SK-N-SH (cell line): ENCODE measurements around the gene TRPT1. TPM values are rescaled to one million over a fixed set of nuclear protein-coding genes. Genes with fewer than 3 reads are reported as not detected.

ENCODE experiments used
- CTCF ChIA-PET: fragments of 300-600, 350-600 bp; formaldehyde crosslinking; extraction: SDS; loops from one replicate; lab custom pipeline; 2021; lab: Yijun Ruan, JAX
- POLR2A ChIA-PET: fragments of 350-600 bp; sonication (Branson Sonifier 250); formaldehyde crosslinking; extraction: SDS; loops from one replicate; lab custom pipeline; 2020; ENCODE audit warnings: antibody characterized with exemption, inconsistent platforms; lab: Yijun Ruan, JAX
- DNase-seq: peaks from one replicate; pipeline ENCODE4 v3.0.0; 2012
- H2AFZ ChIP-seq: fragments of 200-600 bp; sonication (generic); 2 replicates; pipeline ENCODE4 v1.8.1; 2016; ENCODE audit warnings: antibody characterized with exemption, mild to moderate bottlenecking, low read depth
- H3F3A ChIP-seq: fragments of 200-600 bp; sonication (generic); replicated peaks from 2 replicates; pipeline ENCODE3; 2016; ENCODE audit warnings: antibody characterized with exemption, mild to moderate bottlenecking; ENCODE audit not compliant: insufficient read depth
- H3K27ac ChIP-seq, 2 experiments: fragments of 200-500 bp in 1 of 2; fragments of 200-600 bp in 1 of 2; sonication (Bioruptor generic) in 1 of 2; sonication (generic), shearing (Covaris generic) in 1 of 2; 2 replicates each; pipeline versions ENCODE4 v1.5.1 to v1.6.1; 2014 to 2016; ENCODE audit warnings: low read depth in 2 of 2, inconsistent platforms in 1 of 2, low read length in 1 of 2, mild to moderate bottlenecking in 1 of 2, mixed read lengths in 1 of 2
- H3K27me3 ChIP-seq: fragments of 200-600 bp; sonication (generic), shearing (Covaris generic); 2 replicates; pipeline ENCODE4 v1.6.1; 2016; ENCODE audit warnings: mixed run types; ENCODE audit not compliant: insufficient read depth
- H3K36me3 ChIP-seq, 2 experiments: fragments of 200-500 bp in 1 of 2; fragments of 200-600 bp in 1 of 2; sonication (Bioruptor generic) in 1 of 2; sonication (generic) in 1 of 2; replicated peaks in 1 of 2; 2 replicates each; pipeline versions ENCODE3 to v1.5.1; 2014 to 2016; ENCODE audit warnings: low read length in 1 of 2, mild to moderate bottlenecking in 1 of 2; ENCODE audit not compliant: insufficient read depth in 2 of 2, control insufficient read depth in 1 of 2
- H3K4me1 ChIP-seq, 2 experiments: fragments of 200-500 bp in 1 of 2; fragments of 200-600 bp in 1 of 2; sonication (Bioruptor generic) in 1 of 2; sonication (generic), shearing (Covaris generic) in 1 of 2; 2 replicates each; pipeline versions ENCODE4 v1.5.1 to v1.6.1; 2014 to 2016; ENCODE audit warnings: low read depth in 1 of 2, low read length in 1 of 2, mixed run types in 1 of 2; ENCODE audit not compliant: insufficient read depth in 2 of 2, control insufficient read depth in 1 of 2
- H3K4me2 ChIP-seq: fragments of 200-600 bp; sonication (generic), shearing (Covaris generic); 2 replicates; pipeline ENCODE4 v1.6.1; 2017; ENCODE audit warnings: mixed run types
- H3K4me3 ChIP-seq, 2 experiments: fragments of 200-500 bp in 1 of 2; fragments of 200-600 bp in 1 of 2; sonication (Bioruptor generic) in 1 of 2; sonication (generic), shearing (Covaris generic) in 1 of 2; 2 replicates each; pipeline versions ENCODE4 v1.5.1 to v1.8.1; 2014 to 2016; ENCODE audit warnings: low read depth in 2 of 2, inconsistent platforms in 1 of 2, low read length in 1 of 2, mild to moderate bottlenecking in 1 of 2, mixed read lengths in 1 of 2, moderate library complexity in 1 of 2
- H3K79me2 ChIP-seq: fragments of 200-600 bp; sonication (generic); 2 replicates; pipeline ENCODE4 v1.8.1; 2017; ENCODE audit warnings: mild to moderate bottlenecking; ENCODE audit not compliant: insufficient read depth
- H3K9ac ChIP-seq: fragments of 200-600 bp; sonication (generic); 2 replicates; pipeline ENCODE4 v1.6.1; 2017; ENCODE audit warnings: mixed run types
- H3K9me2 ChIP-seq: fragments of 200-600 bp; sonication (generic); 2 replicates; pipeline ENCODE4 v1.6.1; 2017; ENCODE audit warnings: mixed run types
- H3K9me3 ChIP-seq: fragments of 200-600 bp; sonication (generic); 2 replicates; pipeline ENCODE4 v1.6.1; 2017; ENCODE audit warnings: mixed run types, mild to moderate bottlenecking, moderate library complexity
- H4K20me1 ChIP-seq: fragments of 200-600 bp; sonication (generic); 2 replicates; pipeline ENCODE4 v1.6.1; 2017; ENCODE audit warnings: mild to moderate bottlenecking, mixed run types; ENCODE audit not compliant: insufficient read depth
- IRF3 ChIP-seq: fragments of 150-350 bp; IDR thresholded peaks from 2 replicates; pipeline ENCODE4 v1.6.1; 2016; ENCODE audit warnings: mild to moderate bottlenecking, low read depth, low read length
- POLR2AphosphoS5 ChIP-seq: IDR thresholded peaks from 2 replicates; pipeline ENCODE4 v1.6.1; 2012; ENCODE audit warnings: low read depth, low read length
- REST ChIP-seq: IDR thresholded peaks from 2 replicates; pipeline ENCODE4 v1.6.1; 2012; ENCODE audit warnings: mild to moderate bottlenecking, low read depth, low read length, moderate library complexity
- SMC3 ChIP-seq: IDR thresholded peaks from 2 replicates; pipeline ENCODE4 v1.6.1; 2012; ENCODE audit warnings: low read depth, low read length, improper control_type of control experiment
- ZBTB33 ChIP-seq: IDR thresholded peaks from 2 replicates; pipeline ENCODE4 v1.4.0; 2012; ENCODE audit warnings: low read depth, borderline replicate concordance
- WGBS: methylation state at CpG from one replicate; pipeline ENCODE4 v1.1.6; 2017; ENCODE audit warnings: low lambda C conversion rate; 5-methylcytosine and 5-hydroxymethylcytosine counted together
- polyA plus RNA-seq, 3 experiments: library from polyadenylated mRNA; depleted of rRNA; stranded (reverse); fragments of >200 nt; gene quantifications; 2 replicates each; pipeline ENCODE4 v1.2.3, GENCODE V29; 2012

TRPT1 gene
- polyA plus RNA-seq, 1 of the 3 experiments (the other 2 are of a cell fraction) = 62.4 TPM

GRCh38 chr11:64244966-64245365 is 19.0 kb upstream of the TRPT1 start (continued):
- no peak for TF ChIP-seq REST

- ChIA-PET CTCF (interaction anchor here (1.2 to 2.5 kb wide), 6 partner anchors 10 to 57 kb away, joined by 3 to 11 read pairs (median 6); no protein-coding TSS in a partner anchor), POLR2A (interaction anchor here (0.9 to 12.4 kb wide), 4 partner anchors 8 to 26 kb away, joined by 3 to 112 read pairs (median 22); no protein-coding TSS in a partner anchor)
- Histone ChIP-seq H2AFZ (no peak overlapping the region), H3F3A (peaks cover 21% of the 10 kb centered on the region), H3K4me1 (peaks cover 15 to 46% of the 10 kb centered on the region in 2 experiments; a peak in 2 of 4 replicates), H3K9ac (no peak overlapping the region), H3K27me3 (no peaks in the 10 kb centered on the region), H3K79me2 (peaks cover 48% of the 10 kb centered on the region), H3K4me2 (no peak overlapping the region; the same call in 1 of the 2 replicates), H3K9me2 (no peaks in the 10 kb centered on the region), H3K9me3 (no peaks in the 10 kb centered on the region), H3K36me3 (peaks cover 10 to 16% of the 10 kb centered on the region in 2 experiments), H3K27ac (no peak overlapping the region; a peak in 1 of 4 replicates), H4K20me1 (no peaks in the 10 kb centered on the region), H3K4me3 (no peak overlapping the region)
- no peak for DNase-seq
- 59% methylated on average over 5 of the region's 5 CpGs for WGBS
- TF ChIP-seq POLR2AphosphoS5 (peak; percentile 12; the same call in 1 of the 2 replicates), IRF3 (no peak), SMC3 (no peak), ZBTB33 (no peak)
Measured at GRCh38 chr11:64244107-64244506, 18.1 kb upstream of the TRPT1 start.
